C4-2B (cell line): Measurements from ENCODE around the gene LLGL1.

Experiments
- H3K27ac ChIP-seq: fragments of 450-650 bp; 2 replicates; pipeline ENCODE4 v1.5.1; 2017
- CTCF ChIP-seq: fragments of 450-650 bp; conservative IDR thresholded peaks from 2 replicates; pipeline ENCODE4 v1.5.1; 2017; ENCODE audit warnings: mild to moderate bottlenecking
- ZFX ChIP-seq: fragments of 450-650 bp; IDR thresholded peaks from 2 replicates; pipeline ENCODE4 v1.6.1; 2017

LLGL1 gene

GRCh38 chr17:18238299-18238698, 12.9 kb downstream of the LLGL1 start:
- H3K27ac ChIP-seq = no peak overlapping the region
- TF ChIP-seq CTCF (no peak), ZFX (no peak)

GRCh38 chr17:18240449-18240848, 15.0 kb downstream of the LLGL1 start:
- H3K27ac ChIP-seq = no peak overlapping the region
- TF ChIP-seq CTCF = no peak
- no peak for TF ChIP-seq ZFX

GRCh38 chr17:18241229-18241871, 15.9 kb downstream of the LLGL1 start:
- TF ChIP-seq ZFX (no peak), CTCF (no peak)
- H3K27ac ChIP-seq = no peak overlapping the region

GRCh38 chr17:18245038-18245776, 19.8 kb downstream of the LLGL1 start:
- H3K27ac ChIP-seq = no peak overlapping the region
- TF ChIP-seq ZFX = no peak
- no peak for TF ChIP-seq CTCF

- TF ChIP-seq CTCF (no peak), ZFX (no peak)
- H3K27ac ChIP-seq = no peak overlapping the region
These were observed 20.8 kb downstream of the LLGL1 start for GRCh38 chr17:18246109-18246725.

GRCh38 chr17:18246880-18247612, 21.6 kb downstream of the LLGL1 start:
- TF ChIP-seq ZFX (no peak), CTCF (no peak)
- no peak overlapping the region for H3K27ac ChIP-seq

GRCh38 chr17:18247613-18248001, 22.2 kb downstream of the LLGL1 start:
- TF ChIP-seq ZFX (no peak), CTCF (no peak)

More at GRCh38 chr17:18247613-18248001, 22.2 kb downstream of the LLGL1 start:
- no peak overlapping the region for H3K27ac ChIP-seq
